ENCODE results near the gene NLRC5.
A peak's percentile ranks its signal among the peaks of the same experiment; 100 is the strongest.

NLRC5 gene

GRCh38 chr16:56950051-56950450, 39.3 kb upstream of the NLRC5 start:
- POLR2A ChIA-PET (ENCODE audit: low non-redundant PET) = no interaction called here
- CTCF ChIA-PET = interaction anchor here (2.2 kb wide), 1 partner anchor 12 kb away, joined by 8 read pairs; the partner anchor contains the start of gene CETP

GRCh38 chr16:56950455-56950854, 38.9 kb upstream of the NLRC5 start:
- POLR2A ChIA-PET (ENCODE audit: low non-redundant PET) = no interaction called here
- CTCF ChIA-PET = interaction anchor here (0.5 to 2.2 kb wide), 2 partner anchors 12 to 117 kb away, joined by 3 to 8 read pairs; partner anchors contain the start of gene CETP
- TF ChIP-seq CTCF (conservative IDR thresholded peaks at IDR 0.05; ENCODE audit: low read depth) = no peak

More at GRCh38 chr16:56950051-56950450, 39.3 kb upstream of the NLRC5 start:
- TF ChIP-seq CTCF (conservative IDR thresholded peaks at IDR 0.05; ENCODE audit: low read depth) = no peak
- no peak for DNase-seq (ENCODE audit: low spot score)
- H3K27ac ChIP-seq = no peak overlapping the region

DNA sequence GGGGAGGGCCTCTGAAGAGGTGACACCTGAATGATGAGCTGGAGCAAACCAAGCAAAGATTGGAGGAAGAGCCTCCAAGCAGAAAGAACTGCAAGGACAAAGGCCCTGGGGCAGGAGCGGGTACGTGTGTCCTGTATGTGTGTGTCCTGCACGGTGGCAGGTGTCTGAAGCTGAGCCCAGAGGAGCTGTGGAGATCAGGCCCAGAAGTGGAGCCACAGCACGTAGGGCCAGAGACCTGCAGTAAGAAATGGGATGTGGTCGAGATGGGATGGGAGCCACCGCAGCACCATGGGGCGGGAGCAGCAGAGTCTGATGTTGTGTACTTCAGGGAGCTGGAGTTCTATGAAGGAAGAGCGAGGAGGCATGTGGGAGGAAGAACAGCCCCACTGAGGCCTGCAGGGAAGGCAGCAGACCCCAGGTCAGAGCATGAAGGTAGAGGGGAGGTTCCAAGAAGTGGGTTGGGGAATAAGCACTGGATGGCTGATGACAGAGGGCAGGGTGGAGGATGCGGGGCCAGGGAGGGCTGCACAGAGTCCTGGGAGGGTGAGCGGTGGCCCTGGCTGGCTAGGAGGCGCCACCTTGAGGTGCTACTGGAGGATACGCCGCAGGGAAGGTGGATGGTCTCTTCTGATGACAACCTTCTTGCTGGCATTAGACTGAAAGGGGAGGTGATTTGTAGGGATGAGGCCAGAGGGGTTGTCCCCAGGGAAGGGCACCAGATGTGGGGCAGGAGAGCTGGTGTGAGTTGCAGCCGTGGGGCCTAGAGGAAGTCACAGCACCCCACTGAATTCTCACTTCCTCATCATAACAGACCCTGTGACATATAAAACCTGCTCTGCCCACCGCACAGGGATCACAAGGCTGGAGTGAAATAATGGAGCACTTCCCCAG, 38.2 kb upstream of the NLRC5 start:
- DNase-seq (ENCODE audit: low spot score) = no peak
- POLR2A ChIA-PET (ENCODE audit: low non-redundant PET) = no interaction called here
- CTCF ChIA-PET = interaction anchor here (0.5 to 2.2 kb wide), 4 partner anchors 11 to 168 kb away, joined by 3 to 8 read pairs (median 4); partner anchors contain the start of gene CETP
- 0 out of 2 replicates have a peak, but pooled peaks have one; percentile 19 for TF ChIP-seq CTCF (conservative IDR thresholded peaks at IDR 0.05; ENCODE audit: low read depth)
- no peak overlapping the region for H3K27ac ChIP-seq

More at GRCh38 chr16:56950455-56950854, 38.9 kb upstream of the NLRC5 start:
- no peak for DNase-seq (ENCODE audit: low spot score)
- H3K27ac ChIP-seq = no peak overlapping the region

- no peak for TF ChIP-seq CTCF (conservative IDR thresholded peaks at IDR 0.05; ENCODE audit: low read depth)
- H3K27ac ChIP-seq = no peak overlapping the region
- no peak for DNase-seq (ENCODE audit: low spot score)
- POLR2A ChIA-PET (ENCODE audit: low non-redundant PET) = no interaction called here
- CTCF ChIA-PET = no interaction called here
Measured at GRCh38 chr16:56953006-56953405, 36.4 kb upstream of the NLRC5 start.

GRCh38 chr16:56956076-56956475, 33.3 kb upstream of the NLRC5 start:
- H3K27ac ChIP-seq = no peak overlapping the region
- POLR2A ChIA-PET (ENCODE audit: low non-redundant PET) = no interaction called here
- DNase-seq (ENCODE audit: low spot score) = no peak
- no peak for TF ChIP-seq CTCF (conservative IDR thresholded peaks at IDR 0.05; ENCODE audit: low read depth)
- CTCF ChIA-PET = interaction anchor here (0.6 kb wide), 1 partner anchor 169 kb away, joined by 3 read pairs; no protein-coding TSS in a partner anchor

- H3K27ac ChIP-seq = no peak overlapping the region
- TF ChIP-seq CTCF (conservative IDR thresholded peaks at IDR 0.05; ENCODE audit: low read depth) = no peak
- CTCF ChIA-PET = interaction anchor here (0.6 kb wide), 1 partner anchor 170 kb away, joined by 3 read pairs; no protein-coding TSS in a partner anchor
- no peak for DNase-seq (ENCODE audit: low spot score)
- POLR2A ChIA-PET (ENCODE audit: low non-redundant PET) = no interaction called here
Measured at GRCh38 chr16:56956756-56957155, 32.6 kb upstream of the NLRC5 start.
